SK-N-SH treated with all-trans-retinoic acid at 6 μM for 48 hours (cell line): ENCODE results near the gene ROPN1.

Source experiments
- ATAC-seq: fragments of 200-7000 bp; cut with Tn5 transposase; 3 replicates; pipeline ENCODE4 v1.9.1; 2020; ENCODE audit warnings: mild to moderate bottlenecking, moderate library complexity
- BACH2 ChIP-seq: fragments of 250-450 bp; sonication (Bioruptor Pico); IDR thresholded peaks from 2 replicates; pipeline ENCODE4 v1.9.0; 2021; ENCODE audit warnings: mild to moderate bottlenecking, borderline replicate concordance
- CSDC2 ChIP-seq: fragments of 250-450 bp; sonication (Bioruptor Pico); IDR thresholded peaks from 2 replicates; pipeline ENCODE4 v1.5.0; 2020; ENCODE audit warnings: mild to moderate bottlenecking, moderate library complexity
- GLIS3 ChIP-seq: fragments of 250-450 bp; sonication (Bioruptor Pico); IDR thresholded peaks from 2 replicates; pipeline ENCODE4 v1.5.0; 2020; ENCODE audit warnings: mild to moderate bottlenecking, moderate library complexity
- ISL1 ChIP-seq: fragments of 250-450 bp; sonication (Bioruptor Pico); IDR thresholded peaks from 2 replicates; pipeline ENCODE4 v2.1.2; 2022; ENCODE audit warnings: mild to moderate bottlenecking, moderate library complexity
- OSR1 ChIP-seq: fragments of 250-450 bp; sonication (Bioruptor Pico); IDR thresholded peaks from 2 replicates; pipeline ENCODE4 v1.8.0; 2022; ENCODE audit warnings: moderate library complexity, mild to moderate bottlenecking, inconsistent platforms
- PPARA ChIP-seq: fragments of 250-450 bp; sonication (Bioruptor Pico); IDR thresholded peaks from 2 replicates; pipeline ENCODE4 v1.5.0; 2020; ENCODE audit warnings: mild to moderate bottlenecking, borderline replicate concordance
- RARB ChIP-seq: fragments of 250-450 bp; sonication (Bioruptor Pico); IDR thresholded peaks from 2 replicates; pipeline ENCODE4 v1.8.0; 2021; ENCODE audit warnings: mild to moderate bottlenecking, moderate library complexity
- SNAI2 ChIP-seq: fragments of 250-450 bp; sonication (Bioruptor Pico); IDR thresholded peaks from 2 replicates; pipeline ENCODE4 v1.5.0; 2020; ENCODE audit warnings: mild to moderate bottlenecking, moderate library complexity
- TCF4 ChIP-seq: fragments of 250-450 bp; sonication (Bioruptor Pico); IDR thresholded peaks from 2 replicates; pipeline ENCODE4 v1.8.0; 2021; ENCODE audit warnings: mild to moderate bottlenecking, moderate library complexity, borderline replicate concordance
- TOX ChIP-seq: fragments of 250-450 bp; sonication (Bioruptor Pico); IDR thresholded peaks from 2 replicates; pipeline ENCODE4 v1.8.0; 2021; ENCODE audit warnings: mild to moderate bottlenecking, moderate library complexity, borderline replicate concordance
- ZC3H10 ChIP-seq: fragments of 250-450 bp; sonication (Bioruptor Pico); IDR thresholded peaks from 2 replicates; pipeline ENCODE4 v1.5.1; 2021; ENCODE audit warnings: mild to moderate bottlenecking, moderate library complexity
- ZFP3 ChIP-seq: fragments of 250-450 bp; sonication (Bioruptor Pico); IDR thresholded peaks from 2 replicates; pipeline ENCODE4 v1.5.0; 2020; ENCODE audit warnings: mild to moderate bottlenecking, moderate library complexity
- ZFP30 ChIP-seq: fragments of 450-650 bp; formaldehyde crosslinking; IDR thresholded peaks from 2 replicates; pipeline ENCODE4 v1.5.0; 2022; ENCODE audit warnings: mild to moderate bottlenecking, moderate library complexity
- ZNF565 ChIP-seq: fragments of 450-650 bp; formaldehyde crosslinking; conservative IDR thresholded peaks from 2 replicates; pipeline ENCODE4 v1.5.0; 2020; ENCODE audit warnings: low read depth, mild to moderate bottlenecking, moderate library complexity
- ZNF70 ChIP-seq: fragments of 450-650 bp; formaldehyde crosslinking; IDR thresholded peaks from 2 replicates; pipeline ENCODE4 v1.5.0; 2020; ENCODE audit warnings: mild to moderate bottlenecking, moderate library complexity
- TF ChIP-seq, protein P1 (sequence below): fragments of 250-450 bp; sonication (Bioruptor Pico); IDR thresholded peaks from 2 replicates; pipeline ENCODE4 v1.8.0; 2020; ENCODE audit warnings: mild to moderate bottlenecking, moderate library complexity, borderline replicate concordance
- TF ChIP-seq, protein P2 (sequence below): fragments of 250-450 bp; sonication (Bioruptor Pico); IDR thresholded peaks from 2 replicates; pipeline ENCODE4 v1.8.0; 2021; ENCODE audit warnings: low read depth, mild to moderate bottlenecking, moderate library complexity, borderline replicate concordance
- TF ChIP-seq, protein P3 (sequence below): fragments of 250-450 bp; sonication (Bioruptor Pico); IDR thresholded peaks from 2 replicates; pipeline ENCODE4 v1.5.1; 2021; ENCODE audit warnings: mild to moderate bottlenecking, moderate library complexity

Gene ROPN1

DNA sequence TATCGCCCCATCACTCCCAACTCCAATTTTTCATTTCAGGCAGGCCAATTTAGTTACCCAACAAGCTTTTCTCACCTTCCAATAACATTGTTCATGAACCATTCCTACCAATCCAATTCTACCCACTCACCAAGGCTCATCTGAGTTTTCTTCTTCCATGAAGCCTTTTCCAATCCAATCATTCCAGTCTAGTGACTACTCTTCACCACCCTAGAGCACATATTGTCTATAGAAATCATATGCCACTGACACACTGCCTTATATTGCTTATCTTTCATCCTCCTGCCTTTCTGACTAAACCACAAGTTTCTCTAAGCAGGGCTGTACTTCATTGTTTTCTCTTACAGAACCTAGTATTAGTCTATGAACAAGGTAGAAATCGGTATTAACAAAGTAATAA, 42.3 kb downstream of the ROPN1 start:
- TF ChIP-seq PPARA (CRISPR knock-in tag) (no peak), RARB (CRISPR knock-in tag) (no peak), GLIS3 (no peak), BACH2 (CRISPR knock-in tag) (no peak), TCF4 (CRISPR knock-in tag) (no peak), OSR1 (no peak), ZC3H10 (CRISPR knock-in tag) (no peak), ZFP30 (CRISPR knock-in tag) (no peak), TOX (CRISPR knock-in tag) (no peak), ISL1 (CRISPR knock-in tag) (no peak), ZFP3 (no peak), ZNF565 (CRISPR knock-in tag) (no peak)
- TF ChIP-seq, protein P1, sequence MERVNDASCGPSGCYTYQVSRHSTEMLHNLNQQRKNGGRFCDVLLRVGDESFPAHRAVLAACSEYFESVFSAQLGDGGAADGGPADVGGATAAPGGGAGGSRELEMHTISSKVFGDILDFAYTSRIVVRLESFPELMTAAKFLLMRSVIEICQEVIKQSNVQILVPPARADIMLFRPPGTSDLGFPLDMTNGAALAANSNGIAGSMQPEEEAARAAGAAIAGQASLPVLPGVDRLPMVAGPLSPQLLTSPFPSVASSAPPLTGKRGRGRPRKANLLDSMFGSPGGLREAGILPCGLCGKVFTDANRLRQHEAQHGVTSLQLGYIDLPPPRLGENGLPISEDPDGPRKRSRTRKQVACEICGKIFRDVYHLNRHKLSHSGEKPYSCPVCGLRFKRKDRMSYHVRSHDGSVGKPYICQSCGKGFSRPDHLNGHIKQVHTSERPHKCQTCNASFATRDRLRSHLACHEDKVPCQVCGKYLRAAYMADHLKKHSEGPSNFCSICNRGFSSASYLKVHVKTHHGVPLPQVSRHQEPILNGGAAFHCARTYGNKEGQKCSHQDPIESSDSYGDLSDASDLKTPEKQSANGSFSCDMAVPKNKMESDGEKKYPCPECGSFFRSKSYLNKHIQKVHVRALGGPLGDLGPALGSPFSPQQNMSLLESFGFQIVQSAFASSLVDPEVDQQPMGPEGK, result no peak
- ATAC-seq, result no peak

DNA sequence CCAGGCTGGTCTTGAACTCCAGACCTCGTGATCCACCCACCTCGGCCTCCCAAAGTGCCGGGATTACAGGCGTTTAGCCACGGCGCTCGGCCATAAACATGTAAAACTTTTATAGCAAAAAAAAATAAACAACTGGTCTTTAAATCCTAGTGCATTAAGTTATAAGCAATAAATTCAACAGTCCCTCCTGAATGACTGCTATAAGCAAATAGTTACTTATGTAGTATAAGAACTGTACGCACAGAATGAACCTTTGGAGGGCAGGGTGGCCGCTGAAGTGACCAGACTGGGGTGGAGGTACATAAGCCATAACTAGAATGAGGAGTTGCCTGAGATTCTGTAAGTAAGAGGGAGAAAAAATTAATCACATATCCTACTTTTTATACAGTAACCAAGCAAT, 43.5 kb downstream of the ROPN1 start:
- no peak for ATAC-seq
- TF ChIP-seq ISL1 (CRISPR knock-in tag) (no peak), CSDC2 (no peak), ZC3H10 (CRISPR knock-in tag) (no peak), TCF4 (CRISPR knock-in tag) (no peak), ZFP3 (no peak), RARB (CRISPR knock-in tag) (no peak)
- TF ChIP-seq, protein P2, sequence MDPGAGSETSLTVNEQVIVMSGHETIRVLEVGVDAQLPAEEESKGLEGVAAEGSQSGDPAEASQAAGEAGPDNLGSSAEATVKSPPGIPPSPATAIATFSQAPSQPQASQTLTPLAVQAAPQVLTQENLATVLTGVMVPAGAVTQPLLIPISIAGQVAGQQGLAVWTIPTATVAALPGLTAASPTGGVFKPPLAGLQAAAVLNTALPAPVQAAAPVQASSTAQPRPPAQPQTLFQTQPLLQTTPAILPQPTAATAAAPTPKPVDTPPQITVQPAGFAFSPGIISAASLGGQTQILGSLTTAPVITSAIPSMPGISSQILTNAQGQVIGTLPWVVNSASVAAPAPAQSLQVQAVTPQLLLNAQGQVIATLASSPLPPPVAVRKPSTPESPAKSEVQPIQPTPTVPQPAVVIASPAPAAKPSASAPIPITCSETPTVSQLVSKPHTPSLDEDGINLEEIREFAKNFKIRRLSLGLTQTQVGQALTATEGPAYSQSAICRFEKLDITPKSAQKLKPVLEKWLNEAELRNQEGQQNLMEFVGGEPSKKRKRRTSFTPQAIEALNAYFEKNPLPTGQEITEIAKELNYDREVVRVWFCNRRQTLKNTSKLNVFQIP (CRISPR knock-in tag), result no peak

DNA sequence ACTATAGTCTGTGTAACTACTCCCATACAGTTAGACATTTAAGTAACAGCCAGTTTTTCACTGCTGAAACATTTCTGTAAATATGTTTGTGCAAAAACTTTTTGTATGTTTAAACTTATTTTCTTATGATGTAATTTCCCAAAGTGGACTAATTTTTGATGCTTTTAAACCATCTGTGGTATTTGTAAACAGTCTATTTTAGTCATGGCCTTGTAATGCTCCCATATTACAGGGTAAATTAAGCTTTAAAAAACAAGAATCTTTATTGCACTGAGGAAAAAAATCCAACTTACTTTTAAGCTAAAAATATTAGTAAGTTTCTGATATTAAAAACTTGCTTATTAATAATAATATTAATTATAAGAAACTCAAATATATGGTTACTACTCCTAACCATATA, 44.4 kb downstream of the ROPN1 start:
- no peak for ATAC-seq

More for the DNA sequence above, 44.4 kb downstream of the ROPN1 start:
- TF ChIP-seq, protein P2 (CRISPR knock-in tag), result no peak
- TF ChIP-seq, protein P3, sequence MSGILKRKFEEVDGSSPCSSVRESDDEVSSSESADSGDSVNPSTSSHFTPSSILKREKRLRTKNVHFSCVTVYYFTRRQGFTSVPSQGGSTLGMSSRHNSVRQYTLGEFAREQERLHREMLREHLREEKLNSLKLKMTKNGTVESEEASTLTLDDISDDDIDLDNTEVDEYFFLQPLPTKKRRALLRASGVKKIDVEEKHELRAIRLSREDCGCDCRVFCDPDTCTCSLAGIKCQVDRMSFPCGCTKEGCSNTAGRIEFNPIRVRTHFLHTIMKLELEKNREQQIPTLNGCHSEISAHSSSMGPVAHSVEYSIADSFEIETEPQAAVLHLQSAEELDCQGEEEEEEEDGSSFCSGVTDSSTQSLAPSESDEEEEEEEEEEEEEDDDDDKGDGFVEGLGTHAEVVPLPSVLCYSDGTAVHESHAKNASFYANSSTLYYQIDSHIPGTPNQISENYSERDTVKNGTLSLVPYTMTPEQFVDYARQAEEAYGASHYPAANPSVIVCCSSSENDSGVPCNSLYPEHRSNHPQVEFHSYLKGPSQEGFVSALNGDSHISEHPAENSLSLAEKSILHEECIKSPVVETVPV (CRISPR knock-in tag), result no peak
- no peak for TF ChIP-seq GLIS3
- no peak for TF ChIP-seq CSDC2
- no peak for TF ChIP-seq ZNF70 (CRISPR knock-in tag)
- no peak for TF ChIP-seq OSR1
- no peak for TF ChIP-seq ISL1 (CRISPR knock-in tag)
- TF ChIP-seq PPARA (CRISPR knock-in tag), result no peak
- TF ChIP-seq TOX (CRISPR knock-in tag), result no peak
- TF ChIP-seq BACH2 (CRISPR knock-in tag), result no peak
- TF ChIP-seq ZNF565 (CRISPR knock-in tag), result no peak
- TF ChIP-seq SNAI2 (CRISPR knock-in tag), result no peak
- no peak for TF ChIP-seq TCF4 (CRISPR knock-in tag)
- no peak for TF ChIP-seq ZC3H10 (CRISPR knock-in tag)
- TF ChIP-seq, protein P1, result no peak
